Ovary (tissue), 3 donors: ENCODE data around the gene PRB3.

Experiments
- CTCF ChIP-seq, 3 donors: fragments of 450-650 bp in 2 of 3; fragments of 200-600 bp in 1 of 3; IDR thresholded peaks; one replicate each; pipeline versions ENCODE4 v1.5.1 to v1.8.0; 2016 to 2022; ENCODE audit warnings: antibody characterized with exemption in 3 of 3, mild to moderate bottlenecking in 1 of 3
- EP300 ChIP-seq: sonication (generic); formaldehyde crosslinking; IDR thresholded peaks from one replicate; pipeline ENCODE4 v1.6.1; 2017; ENCODE audit warnings: antibody characterized with exemption
- POLR2A ChIP-seq: fragments of 450-650 bp; IDR thresholded peaks from one replicate; pipeline ENCODE4 v1.6.1; 2017; ENCODE audit warnings: antibody characterized with exemption, mild to moderate bottlenecking, moderate library complexity
- donor health status: DM: no; HTN: no; CAD: no.

- TF ChIP-seq CTCF (IDR thresholded peaks at IDR 0.05): no peak
- TF ChIP-seq EP300: no peak
- no peak for TF ChIP-seq POLR2A
These were observed 29.1 kb downstream of the PRB3 start for GRCh38 chr12:11240348-11240930.
